RPMI8226 (cell line): ENCODE measurements around the gene SKA3.
"Not testable (repeated sequence)": the region's sequence is repeated elsewhere in the genome, so short reads cannot be mapped to it uniquely, and the experiment has no call there.

ENCODE experiments used
- DNase-seq: peaks from one replicate; pipeline ENCODE4 v3.0.0-alpha.2; 2015

SKA3 gene

DNA sequence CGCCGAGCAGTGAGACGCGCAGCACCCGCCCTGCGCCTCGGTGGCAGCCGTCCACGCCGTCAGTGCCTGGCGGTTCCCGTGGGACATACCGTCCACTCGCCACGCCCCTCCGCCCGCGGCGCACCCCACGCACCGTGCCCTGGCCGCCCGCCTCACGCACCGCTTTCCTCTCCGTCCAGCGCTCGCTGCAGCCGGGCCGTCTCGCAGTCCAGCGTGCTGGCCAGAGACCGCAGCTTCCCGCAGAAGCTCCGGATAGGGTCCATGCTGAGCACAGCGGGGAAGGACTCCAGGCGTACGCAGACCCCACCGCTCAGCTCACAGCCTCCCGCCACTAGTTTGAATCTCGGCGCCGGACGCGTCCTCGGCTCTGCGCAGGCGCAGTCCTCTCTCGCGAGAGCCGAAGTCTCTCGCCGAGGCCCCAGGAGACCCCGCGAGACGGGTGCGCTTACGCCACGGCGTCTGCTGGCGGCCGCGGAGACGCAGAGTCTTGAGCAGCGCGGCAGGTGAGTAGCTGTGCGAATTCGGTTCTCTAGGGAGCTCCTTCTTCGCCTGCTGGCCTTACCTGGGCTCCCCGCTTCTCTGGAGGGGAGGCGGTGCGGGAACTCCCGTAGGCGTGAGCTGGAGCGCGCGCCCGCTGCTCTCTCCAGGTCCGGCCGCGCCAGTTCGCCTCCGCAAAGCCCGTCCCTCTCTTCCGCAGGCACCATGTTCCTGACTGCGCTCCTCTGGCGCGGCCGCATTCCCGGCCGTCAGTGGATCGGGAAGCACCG, at the start of gene SKA3, which contains the start of gene MRPL57:
Gene SKA3 (minus strand): TSS at position 338 of the 767 bp plus-strand sequence. CDS start 75 bp downstream, at position 263.
Gene MRPL57 (plus strand): TSS at position 444 of the 767 bp plus-strand sequence. CDS start 259 bp downstream, at position 703.
- DNase-seq, result peak; percentile 95

GRCh38 chr13:21225082-21225481, 48.7 kb upstream of the SKA3 start:
- no peak for DNase-seq

- DNase-seq, result no peak
These were observed 44.9 kb upstream of the SKA3 start for GRCh38 chr13:21221268-21221667.

DNA sequence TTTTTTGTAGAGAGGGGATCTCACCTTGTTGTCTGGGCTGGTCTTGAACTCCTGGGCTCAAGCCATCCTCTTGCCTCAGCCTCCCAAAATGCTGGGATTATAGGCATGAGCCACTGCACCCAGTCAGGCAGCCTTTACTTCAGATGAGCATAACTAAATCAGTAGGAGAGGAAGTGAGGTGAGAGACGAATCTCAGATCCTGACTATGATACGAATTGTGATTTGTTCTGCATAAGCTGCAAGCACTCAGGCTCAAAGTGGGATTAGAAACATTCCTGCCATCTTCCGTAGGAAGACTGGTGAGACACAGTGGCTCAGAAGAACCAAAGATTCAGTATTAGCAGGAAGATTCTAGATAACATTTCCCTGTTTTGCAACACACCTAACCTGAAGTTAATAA, 43.4 kb upstream of the SKA3 start:
- not testable (repeated sequence) for DNase-seq

DNA sequence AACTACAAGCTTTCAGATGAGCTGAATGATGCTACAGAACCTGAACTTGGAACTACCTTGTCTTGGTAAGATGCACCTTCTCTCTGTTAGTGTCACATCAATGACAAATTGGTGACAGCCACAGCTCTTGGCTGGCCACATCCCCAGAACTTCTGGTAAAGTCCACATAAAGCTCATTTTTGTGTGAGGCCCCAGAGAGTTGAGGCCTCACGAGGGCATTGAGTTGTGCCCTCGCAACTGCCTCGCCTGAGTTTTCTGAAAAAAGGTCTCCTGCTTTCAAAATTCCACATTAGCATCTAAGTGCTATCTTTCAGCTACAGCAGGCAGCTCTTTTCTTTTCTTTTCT, 42.7 kb upstream of the SKA3 start:
- no peak for DNase-seq

GRCh38 chr13:21218351-21219035, 42.1 kb upstream of the SKA3 start:
- DNase-seq, result peak; percentile 9

- no peak for DNase-seq
These were observed 40.0 kb upstream of the SKA3 start for GRCh38 chr13:21216332-21216731.

DNA sequence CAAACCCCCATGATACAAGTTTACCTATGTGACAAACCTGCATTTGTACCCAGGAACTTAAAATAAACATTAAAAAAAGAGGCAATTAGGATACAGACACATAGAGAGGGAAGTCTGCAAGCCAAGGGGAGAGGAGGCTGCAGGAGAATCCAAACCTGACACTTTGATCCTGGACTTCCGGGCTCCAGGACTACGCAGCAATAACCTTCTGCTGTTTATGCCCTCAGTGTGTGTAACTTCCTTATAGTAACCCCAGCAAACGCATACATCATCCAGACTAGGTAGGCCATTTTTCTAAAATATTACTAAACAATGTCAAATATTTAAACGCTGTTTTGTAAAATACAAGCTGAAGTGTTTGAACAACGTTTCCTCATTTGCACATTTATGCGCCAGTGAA, 39.1 kb upstream of the SKA3 start:
- not testable (repeated sequence) for DNase-seq

GRCh38 chr13:21212138-21212775, 35.9 kb upstream of the SKA3 start:
- DNase-seq, result no peak

- DNase-seq, result no peak
These were observed 32.4 kb upstream of the SKA3 start for GRCh38 chr13:21208652-21209154.

DNA sequence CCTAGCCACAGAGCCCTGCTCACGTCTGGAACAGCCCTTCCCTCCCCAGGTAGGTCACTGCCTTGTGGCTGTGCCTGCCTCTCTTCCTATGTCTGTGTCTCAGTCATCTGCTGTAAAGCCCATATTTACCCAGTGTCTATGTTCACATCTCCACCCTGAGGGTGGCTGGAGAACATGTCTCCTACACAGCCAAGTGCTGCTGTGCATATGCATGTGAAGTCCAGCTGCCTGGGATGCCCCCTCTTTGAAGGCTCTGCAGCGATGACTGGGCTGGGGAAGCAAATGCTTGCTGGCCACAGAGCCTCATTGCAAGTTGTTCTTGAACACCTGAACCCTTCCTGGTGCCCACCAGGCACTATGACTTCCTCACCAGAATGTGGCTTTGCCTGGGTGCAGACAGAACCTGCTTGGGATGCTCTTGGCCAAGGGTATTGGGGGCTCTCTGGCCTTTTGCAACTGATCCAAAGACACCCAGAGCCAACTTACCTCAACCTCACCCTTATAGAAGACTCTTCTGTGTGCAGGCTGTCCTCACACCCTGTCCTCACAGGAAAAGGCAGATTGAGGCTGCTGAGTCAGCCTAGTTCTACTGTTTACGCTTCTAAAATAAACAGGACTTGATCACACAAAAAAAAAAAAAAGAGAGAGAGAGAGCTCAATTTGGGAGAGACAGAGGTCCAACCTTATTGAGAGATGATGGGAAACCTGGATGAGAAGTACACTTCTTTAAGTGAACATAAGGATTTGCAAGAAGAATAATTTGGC, 26.6 kb upstream of the SKA3 start:
- no peak for DNase-seq

DNA sequence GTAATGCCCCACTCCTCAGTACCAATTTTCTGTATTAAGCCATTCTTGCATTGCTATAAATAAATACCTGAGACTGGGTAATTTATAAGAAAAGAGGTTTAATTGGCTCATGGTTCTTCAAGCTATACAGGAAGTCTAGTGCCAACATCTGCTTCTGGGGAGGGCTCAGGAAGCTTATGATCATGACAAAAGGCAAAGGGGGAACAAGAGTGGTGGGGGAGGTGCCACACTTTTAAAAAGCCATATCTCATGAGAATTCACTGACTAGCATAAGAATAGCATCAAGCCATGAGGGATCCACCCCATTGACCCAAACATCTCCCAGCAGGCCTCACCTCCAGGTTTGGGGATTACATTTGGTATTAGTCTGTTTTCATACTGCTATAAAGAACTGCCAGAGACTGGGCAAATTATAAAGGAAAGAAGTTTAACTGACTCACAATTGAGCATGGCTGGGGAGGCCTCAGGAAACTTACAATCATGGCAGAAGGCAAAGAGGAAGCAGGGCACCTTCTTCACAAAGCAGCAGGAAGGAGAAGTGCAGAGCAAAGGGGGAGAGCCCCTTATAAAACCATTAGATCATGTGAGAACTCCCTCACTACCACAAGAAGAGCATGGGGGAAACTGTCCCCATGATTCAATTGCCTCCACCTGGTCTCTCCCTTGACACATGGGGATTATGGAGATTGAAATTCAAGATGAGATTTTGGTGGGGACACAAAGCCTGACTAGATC, 25.3 kb upstream of the SKA3 start:
- DNase-seq, result not testable (repeated sequence)

DNA sequence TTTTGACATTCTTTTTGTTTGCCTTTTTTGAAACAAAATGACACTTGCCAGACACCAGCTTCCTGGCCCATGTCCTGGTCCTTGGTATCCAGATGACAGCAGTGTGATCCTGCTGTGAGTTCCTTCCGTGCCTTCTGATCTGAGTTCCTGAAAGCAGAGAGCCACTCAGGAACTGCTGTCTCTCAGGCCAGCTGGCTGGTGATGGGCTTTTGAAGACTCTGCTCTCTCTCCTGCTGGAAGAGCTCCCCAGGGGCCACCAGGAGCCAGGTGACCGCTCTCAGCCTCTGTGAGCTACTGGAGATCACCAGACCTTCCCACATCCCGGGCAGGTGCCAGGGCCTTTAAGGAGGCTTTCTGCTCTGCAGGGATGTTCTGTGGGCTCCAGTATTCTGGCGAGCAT, 22.0 kb upstream of the SKA3 start:
- not testable (repeated sequence) for DNase-seq

GRCh38 chr13:21197606-21198225, 21.4 kb upstream of the SKA3 start:
- not testable (repeated sequence) for DNase-seq

DNA sequence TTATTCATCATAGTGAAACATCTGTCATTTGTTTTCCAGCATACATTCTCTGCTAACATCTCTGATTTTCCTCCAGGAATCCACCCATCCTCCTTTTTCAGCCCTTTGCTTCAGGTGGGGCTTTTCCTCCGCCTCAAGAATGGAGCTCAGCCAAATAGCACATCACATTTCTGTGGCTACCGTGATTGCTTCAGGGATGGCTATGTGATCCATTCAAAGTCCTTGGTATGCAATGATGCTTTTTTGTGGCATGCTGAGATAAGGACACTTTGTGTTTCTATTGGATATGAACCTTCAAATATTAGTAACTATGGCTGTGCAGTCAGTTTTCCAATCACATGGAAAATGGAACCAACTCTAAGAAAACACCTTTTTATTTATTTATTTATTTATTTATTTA, 18.4 kb upstream of the SKA3 start:
- DNase-seq, result not testable (repeated sequence)

- DNase-seq, result not testable (repeated sequence)
These were observed 10.1 kb upstream of the SKA3 start for GRCh38 chr13:21186410-21186809.

GRCh38 chr13:21181671-21182070, 5.3 kb upstream of the SKA3 start:
- DNase-seq, result no peak

DNA sequence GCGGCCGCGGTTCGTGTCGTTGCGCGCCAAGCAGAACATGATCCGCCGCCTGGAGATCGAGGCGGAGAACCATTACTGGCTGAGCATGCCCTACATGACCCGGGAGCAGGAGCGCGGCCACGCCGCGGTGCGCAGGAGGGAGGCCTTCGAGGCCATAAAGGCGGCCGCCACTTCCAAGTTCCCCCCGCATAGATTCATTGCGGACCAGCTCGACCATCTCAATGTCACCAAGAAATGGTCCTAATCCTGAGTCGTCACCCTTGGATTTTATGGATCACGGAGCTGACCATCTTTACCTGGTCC, 581 bp upstream of the SKA3 start:
- peak; percentile 43 for DNase-seq

DNA sequence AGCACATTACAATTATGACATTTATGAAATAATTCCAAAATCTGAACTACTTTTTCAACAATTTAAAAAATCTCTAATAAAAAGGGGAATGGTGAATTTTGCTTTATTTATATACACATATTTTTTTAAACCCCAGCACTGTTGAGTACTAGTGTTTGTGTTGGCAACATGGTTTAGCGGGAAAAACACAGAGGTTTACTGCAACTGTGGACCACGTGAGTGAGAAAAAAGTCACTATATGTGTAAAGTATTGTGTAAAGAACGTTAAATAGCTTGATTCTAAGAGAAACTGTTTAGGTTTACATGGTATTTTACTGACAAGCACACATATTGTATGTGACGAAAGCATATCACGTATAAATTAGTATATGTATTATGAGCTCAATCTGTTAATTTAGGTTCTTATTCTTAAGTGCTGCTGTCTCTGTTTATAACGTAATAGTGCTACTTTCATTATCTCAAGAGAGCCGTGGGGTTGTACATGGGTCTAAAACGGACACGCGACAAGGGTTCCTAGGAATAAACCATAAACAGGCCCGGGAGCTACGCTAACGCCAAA, 617 bp downstream of the SKA3 start:
- DNase-seq, result no peak

- not testable (repeated sequence) for DNase-seq
These were observed 2.6 kb downstream of the SKA3 start for GRCh38 chr13:21173767-21174166.

DNA sequence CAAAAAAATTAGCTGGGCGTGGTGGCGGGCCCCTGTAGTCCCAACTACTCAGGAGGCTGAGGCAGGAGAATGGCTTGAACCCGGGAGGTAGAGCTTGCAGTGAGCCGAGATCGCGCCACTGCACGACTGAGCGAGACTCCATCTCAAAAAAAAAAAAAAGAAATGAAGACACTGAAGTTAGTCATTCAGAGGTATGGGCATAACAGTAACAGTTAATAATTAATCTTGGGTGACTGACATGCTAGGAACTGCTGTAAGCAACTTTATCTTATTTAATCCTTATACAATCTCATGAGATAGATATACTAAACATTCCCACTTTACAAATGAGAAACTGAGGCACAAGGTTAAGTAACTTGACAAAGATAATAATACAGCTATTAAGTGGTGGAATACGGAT, 4.9 kb downstream of the SKA3 start:
- DNase-seq, result no peak
